HCEC 1CT (cell line): ENCODE results near the gene OR5T1.

ENCODE experiments used
- DNase-seq: peaks from one replicate; pipeline ENCODE4 v3.0.0-alpha.2; 2017

OR5T1 gene

DNA sequence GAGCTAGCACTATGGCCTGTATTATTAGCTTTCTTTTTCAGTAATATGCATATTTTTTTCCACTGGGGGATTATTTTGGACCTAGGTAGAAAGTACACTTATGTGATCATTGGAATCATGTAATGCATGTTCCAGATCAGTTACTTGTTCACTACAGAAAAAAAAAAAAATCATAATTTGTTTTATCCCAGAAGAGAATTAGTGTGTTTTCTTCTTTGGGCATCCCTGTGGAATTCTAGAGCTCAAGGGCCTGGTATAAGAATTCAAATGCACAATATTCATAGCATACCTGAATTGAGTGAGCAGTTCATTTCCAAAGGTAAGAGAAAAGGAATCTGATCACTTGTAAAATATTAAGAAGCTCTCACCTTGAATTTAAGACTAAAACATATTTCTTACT lies at the start of gene OR5T1:
Gene OR5T1 (plus strand): TSS at position 301 of the 400 bp plus-strand sequence. CDS start 1,485 bp downstream, outside the sequence.
- DNase-seq = no peak

DNA sequence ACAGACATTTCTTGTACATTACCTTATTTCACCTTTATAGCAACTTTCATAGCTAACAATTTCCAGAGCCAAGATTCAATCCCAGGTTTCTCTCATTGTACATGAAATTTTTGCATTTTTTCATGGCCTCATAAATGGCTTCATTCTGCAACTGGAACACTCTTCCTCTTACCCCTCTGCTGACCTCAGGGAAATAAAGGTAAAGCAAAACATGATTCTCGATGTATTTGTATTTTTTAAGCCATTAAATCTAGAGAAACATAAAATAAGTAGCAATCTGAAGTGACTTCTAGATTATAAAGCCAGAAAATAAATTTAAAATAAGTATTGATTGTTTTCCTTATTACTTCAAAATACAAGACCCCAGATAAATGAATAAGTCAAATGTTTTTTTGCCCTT lies 39.8 kb upstream of the OR5T1 start, which contains the start of gene OR5T2:
Gene OR5T2 (minus strand): TSS at position 101 of the 400 bp plus-strand sequence. CDS start 1,193 bp downstream, outside the sequence.
- no peak for DNase-seq

DNA sequence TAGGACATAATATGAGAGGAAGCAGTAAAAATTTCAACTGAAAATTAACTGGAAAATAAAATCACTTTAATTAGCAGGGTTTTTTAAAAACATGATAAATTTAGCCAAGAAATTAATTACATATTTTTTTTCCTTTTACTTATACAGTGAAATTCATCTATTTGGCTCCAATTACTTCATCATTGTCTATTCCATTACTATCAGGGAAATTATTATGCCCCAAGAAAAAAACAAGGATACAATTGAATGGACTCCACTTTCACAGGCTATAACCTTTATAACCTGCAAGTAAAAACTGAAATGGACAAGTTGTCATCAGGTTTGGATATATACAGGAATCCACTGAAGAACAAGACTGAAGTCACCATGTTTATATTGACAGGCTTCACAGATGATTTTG lies 22.0 kb upstream of the OR5T1 start, which contains the start of gene OR5T3:
Gene OR5T3 (plus strand): TSS at position 301 of the 400 bp plus-strand sequence. CDS start 0 bp downstream, at position 301.
- no peak for DNase-seq

DNA sequence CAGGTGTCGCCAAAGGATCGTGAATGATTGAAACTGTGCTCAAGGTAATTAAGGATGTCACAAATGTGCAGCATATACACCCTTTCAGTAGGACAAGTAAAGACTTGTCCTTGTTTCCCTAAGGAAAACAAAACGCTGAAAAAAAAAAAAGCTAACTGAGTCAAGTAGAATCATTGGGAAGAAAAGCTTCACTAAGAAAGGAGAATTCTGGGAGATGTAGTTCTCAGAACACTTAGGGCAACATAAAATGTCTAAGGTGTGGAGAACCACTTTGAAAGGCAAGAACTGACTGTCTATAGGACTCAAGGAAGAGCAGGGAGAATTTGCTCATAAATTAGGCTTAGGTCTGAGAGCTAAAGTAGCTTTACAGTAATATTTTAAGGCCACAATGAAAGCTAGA lies 2.9 kb upstream of the OR5T1 start:
- DNase-seq = no peak

DNA sequence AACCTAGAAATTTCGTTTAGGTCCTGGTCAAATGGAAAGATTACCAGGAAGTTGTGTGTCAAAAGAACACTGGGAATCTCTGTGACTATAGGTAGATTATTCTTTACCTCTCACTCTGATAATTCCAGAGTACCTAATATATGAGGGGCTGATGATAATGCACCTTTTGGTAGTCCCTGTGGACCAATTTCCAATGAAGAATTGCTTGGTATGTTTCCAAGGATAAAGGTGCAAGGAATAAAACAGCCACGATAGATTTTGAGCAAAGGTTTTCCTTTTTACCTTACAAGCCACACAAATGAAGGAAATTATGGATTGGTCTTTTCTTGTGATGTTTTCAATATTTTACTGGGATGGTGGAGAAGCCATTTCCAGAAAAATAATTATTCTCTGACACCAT lies 18.2 kb downstream of the OR5T1 start, which contains the start of gene OR8H1:
Gene OR8H1 (minus strand): TSS at position 101 of the 400 bp plus-strand sequence. CDS start 1,192 bp downstream, outside the sequence.
- DNase-seq = no peak

DNA sequence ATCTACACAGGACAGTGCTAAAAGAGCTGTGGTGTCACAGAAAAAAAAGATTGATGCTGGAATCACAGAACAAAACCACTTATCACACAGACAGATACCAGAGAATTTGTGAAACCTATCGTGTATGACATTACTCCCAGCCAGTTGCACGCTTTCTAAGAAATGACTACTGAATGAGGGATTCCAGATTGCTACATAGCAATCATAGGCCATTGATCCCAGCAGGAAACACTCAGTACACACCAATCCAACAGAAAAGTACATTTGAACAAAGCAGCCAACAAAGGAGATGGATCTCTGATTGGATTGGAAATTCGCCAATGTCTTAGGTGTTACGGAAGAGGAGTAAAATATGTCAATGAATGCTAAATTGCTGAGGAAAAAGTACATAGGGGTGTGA lies 22.9 kb downstream of the OR5T1 start:
- no peak for DNase-seq

DNA sequence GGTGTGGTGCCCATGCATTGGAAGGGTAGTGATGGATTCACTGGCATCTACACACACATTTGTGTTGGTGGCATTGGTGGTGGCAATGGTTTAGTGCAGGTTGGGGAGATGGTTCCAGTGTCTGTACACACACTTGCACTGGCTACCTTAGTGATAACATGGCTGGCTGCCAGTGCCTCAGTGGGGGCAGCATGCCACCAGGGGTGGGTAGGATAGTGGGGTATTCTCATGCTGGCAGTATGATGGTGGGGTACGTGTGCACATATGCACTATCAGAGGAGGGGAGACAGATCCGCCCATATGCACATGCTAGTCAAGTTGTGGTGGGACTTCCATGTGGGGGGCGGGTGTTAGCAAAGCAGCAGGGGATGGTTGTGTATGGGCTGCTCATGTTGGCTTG lies 33.9 kb downstream of the OR5T1 start:
- DNase-seq = no peak

DNA sequence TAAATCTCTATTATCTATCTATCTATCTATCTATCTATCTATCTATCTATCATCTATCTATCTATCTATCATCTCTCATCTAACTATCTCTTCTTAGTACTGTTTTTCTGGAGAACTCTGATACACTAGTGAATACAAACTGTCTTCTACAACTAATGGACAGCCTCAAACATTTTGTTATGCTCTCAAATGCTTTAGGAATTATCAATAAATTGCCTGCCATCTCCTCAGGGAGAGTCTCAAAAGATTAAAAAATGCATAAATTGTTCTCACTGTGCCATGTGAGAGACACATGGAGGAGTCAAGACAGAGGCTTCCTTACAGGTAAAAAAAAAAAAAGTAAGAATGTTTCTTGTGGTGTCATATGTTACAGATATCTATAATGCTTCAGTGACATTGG lies 40.9 kb downstream of the OR5T1 start, which contains the start of gene OR8K3:
Gene OR8K3 (plus strand): TSS at position 301 of the 400 bp plus-strand sequence. CDS start 3,163 bp downstream, outside the sequence.
- no peak for DNase-seq
